Mesothelial cell of epicardium (in vitro differentiated cells): Measurements from ENCODE around the gene RAB3B. TPM values are rescaled to one million over a fixed set of nuclear protein-coding genes. Genes with fewer than 3 reads are reported as not detected.

Experiments used
- DNase-seq, 2 experiments: peaks; one replicate each; pipeline ENCODE4 v3.0.0; 2021; ENCODE audit warnings: low spot score in 2 of 2; ENCODE audit not compliant: unreplicated experiment in 2 of 2
- H3K27ac Mint-ChIP-seq: 2 replicates; pipeline ENCODE4 v1.8.0; 2021; ENCODE audit warnings: mixed read lengths
- H3K27me3 Mint-ChIP-seq: 2 replicates; pipeline ENCODE4 v1.8.0; 2021; ENCODE audit warnings: low read depth, mixed read lengths
- H3K36me3 Mint-ChIP-seq: 2 replicates; pipeline ENCODE4 v1.8.0; 2021; ENCODE audit warnings: mixed read lengths
- H3K4me1 Mint-ChIP-seq: 2 replicates; pipeline ENCODE4 v1.8.0; 2021; ENCODE audit warnings: mixed read lengths
- H3K4me3 Mint-ChIP-seq: 2 replicates; pipeline ENCODE4 v1.8.0; 2021; ENCODE audit warnings: mild to moderate bottlenecking, moderate library complexity, mixed read lengths
- H3K9me3 Mint-ChIP-seq: 2 replicates; pipeline ENCODE4 v1.8.0; 2021; ENCODE audit warnings: mixed read lengths
- total RNA-seq: library from RNA; stranded (reverse); gene quantifications from 3 replicates; pipeline ENCODE4 v1.2.1, GENCODE V29; 2021
- TF ChIP-seq, protein P1 (sequence below): fragments of 200-600 bp; sonication (generic); IDR thresholded peaks from one replicate; pipeline ENCODE4 v1.5.0; 2021; ENCODE audit warnings: antibody characterized with exemption; ENCODE audit not compliant: unreplicated experiment

Gene RAB3B
- total RNA-seq, 1 donor from 2014 or later, result 3.8 TPM

DNA sequence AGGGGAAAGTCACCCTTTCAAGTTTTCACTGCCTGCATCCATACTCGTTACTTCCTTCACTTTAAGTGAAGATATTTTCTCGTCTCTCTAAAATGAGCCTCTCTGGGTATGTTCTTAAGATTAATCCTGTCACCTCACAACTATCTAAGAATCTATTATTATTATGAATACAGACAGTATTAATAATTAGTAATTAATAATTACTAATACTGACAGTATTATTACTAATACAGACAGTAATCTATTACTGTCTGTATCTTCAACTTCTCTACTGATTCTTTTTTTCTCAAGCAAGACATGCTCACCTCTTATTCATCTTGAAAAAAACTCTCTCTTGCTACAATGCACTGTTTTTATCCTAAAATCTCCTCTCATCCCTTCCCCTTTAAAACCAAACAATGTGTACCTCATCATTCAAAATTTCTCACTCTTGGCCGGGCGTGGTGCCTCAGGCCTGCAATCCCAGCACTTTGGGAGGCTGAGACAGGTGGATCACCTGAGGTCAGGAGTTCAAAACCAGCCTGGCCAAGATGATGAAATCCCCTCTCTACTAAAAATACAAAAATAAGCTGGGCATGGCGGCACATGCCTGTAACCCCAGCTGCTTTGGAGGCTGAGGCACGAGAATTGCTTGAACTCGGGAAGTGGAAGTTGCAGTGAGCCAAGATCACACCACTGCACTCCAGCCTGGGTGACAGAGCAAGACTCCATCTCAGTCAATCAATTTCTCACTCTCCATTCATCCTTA is 119.7 kb downstream of the RAB3B start:
- no peak for DNase-seq
- no peaks in the 10 kb centered on the region for H3K27me3 Mint-ChIP-seq
- peaks cover 4% of the 10 kb centered on the region for H3K36me3 Mint-ChIP-seq
- TF ChIP-seq, protein P1, sequence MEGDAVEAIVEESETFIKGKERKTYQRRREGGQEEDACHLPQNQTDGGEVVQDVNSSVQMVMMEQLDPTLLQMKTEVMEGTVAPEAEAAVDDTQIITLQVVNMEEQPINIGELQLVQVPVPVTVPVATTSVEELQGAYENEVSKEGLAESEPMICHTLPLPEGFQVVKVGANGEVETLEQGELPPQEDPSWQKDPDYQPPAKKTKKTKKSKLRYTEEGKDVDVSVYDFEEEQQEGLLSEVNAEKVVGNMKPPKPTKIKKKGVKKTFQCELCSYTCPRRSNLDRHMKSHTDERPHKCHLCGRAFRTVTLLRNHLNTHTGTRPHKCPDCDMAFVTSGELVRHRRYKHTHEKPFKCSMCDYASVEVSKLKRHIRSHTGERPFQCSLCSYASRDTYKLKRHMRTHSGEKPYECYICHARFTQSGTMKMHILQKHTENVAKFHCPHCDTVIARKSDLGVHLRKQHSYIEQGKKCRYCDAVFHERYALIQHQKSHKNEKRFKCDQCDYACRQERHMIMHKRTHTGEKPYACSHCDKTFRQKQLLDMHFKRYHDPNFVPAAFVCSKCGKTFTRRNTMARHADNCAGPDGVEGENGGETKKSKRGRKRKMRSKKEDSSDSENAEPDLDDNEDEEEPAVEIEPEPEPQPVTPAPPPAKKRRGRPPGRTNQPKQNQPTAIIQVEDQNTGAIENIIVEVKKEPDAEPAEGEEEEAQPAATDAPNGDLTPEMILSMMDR, result no peak
- H3K27ac Mint-ChIP-seq, result no peak overlapping the region
- peaks cover 16% of the 10 kb centered on the region for H3K4me1 Mint-ChIP-seq
- no peaks in the 10 kb centered on the region for H3K9me3 Mint-ChIP-seq
- no peak overlapping the region for H3K4me3 Mint-ChIP-seq

DNA sequence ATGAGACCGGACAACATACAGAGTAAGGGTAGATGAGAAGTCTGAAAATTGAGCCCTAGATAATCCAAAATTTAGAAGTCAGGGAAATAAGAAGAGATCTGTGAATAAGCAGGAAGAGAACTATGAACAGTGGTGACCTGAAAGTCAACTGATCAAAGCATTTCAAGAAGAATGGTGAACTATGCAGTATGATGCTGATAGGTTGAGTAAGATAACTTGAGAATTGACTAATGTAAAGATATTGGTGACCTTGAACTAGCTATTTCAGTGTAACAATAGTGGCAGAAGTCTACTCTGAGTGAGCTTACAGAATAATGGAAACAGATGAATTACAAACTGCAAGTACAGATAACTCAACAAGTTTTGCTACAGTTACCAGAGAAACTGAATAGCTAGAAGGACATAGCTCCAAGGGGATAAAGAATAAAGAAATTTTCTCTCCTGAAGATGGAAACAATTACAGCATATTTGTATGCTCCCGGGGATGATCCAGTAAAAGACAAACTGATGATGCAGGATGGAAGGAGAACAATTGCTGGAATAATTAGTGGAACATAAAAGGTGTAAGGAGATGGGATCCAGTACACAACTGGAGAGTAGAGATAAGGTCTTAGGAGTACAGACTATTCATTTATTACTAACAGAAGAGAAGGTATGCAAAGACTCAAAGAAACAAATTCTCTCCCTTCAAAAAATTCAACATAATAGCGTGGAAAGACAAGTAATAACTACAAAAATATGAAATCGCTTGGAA is 122.8 kb downstream of the RAB3B start:
- no peaks in the 10 kb centered on the region for H3K9me3 Mint-ChIP-seq

DNA sequence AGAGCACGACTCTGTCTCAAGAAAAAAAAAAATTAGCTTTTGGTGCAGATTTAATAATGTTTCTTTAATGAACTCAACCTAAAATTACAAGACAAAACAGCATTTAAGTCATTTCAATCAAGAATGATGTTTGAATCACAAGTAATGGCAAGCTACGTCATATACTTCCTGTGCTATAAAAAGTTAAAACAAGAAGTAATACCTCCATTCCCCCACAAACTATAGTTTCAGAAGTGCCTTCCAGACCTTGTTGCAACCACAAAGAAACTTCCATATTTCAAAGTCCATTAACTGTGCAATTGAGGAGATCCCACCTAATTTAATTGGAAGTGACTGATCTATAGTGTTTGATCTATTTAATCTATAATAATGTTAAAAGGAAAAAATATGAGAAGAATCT is 127.1 kb downstream of the RAB3B start:
- Mint-ChIP-seq H3K27ac (no peak overlapping the region), H3K4me1 (no peaks in the 10 kb centered on the region), H3K4me3 (no peak overlapping the region), H3K36me3 (peaks cover 2% of the 10 kb centered on the region), H3K9me3 (no peaks in the 10 kb centered on the region), H3K27me3 (no peaks in the 10 kb centered on the region)
- TF ChIP-seq, protein P1, result no peak
- no peak for DNase-seq

More for the DNA sequence above, 122.8 kb downstream of the RAB3B start:
- no peaks in the 10 kb centered on the region for H3K36me3 Mint-ChIP-seq
- no peak overlapping the region for H3K4me3 Mint-ChIP-seq
- H3K27ac Mint-ChIP-seq, result no peak overlapping the region
- peaks cover 3% of the 10 kb centered on the region for H3K4me1 Mint-ChIP-seq
- TF ChIP-seq, protein P1, result no peak
- H3K27me3 Mint-ChIP-seq, result no peaks in the 10 kb centered on the region
- no peak for DNase-seq

DNA sequence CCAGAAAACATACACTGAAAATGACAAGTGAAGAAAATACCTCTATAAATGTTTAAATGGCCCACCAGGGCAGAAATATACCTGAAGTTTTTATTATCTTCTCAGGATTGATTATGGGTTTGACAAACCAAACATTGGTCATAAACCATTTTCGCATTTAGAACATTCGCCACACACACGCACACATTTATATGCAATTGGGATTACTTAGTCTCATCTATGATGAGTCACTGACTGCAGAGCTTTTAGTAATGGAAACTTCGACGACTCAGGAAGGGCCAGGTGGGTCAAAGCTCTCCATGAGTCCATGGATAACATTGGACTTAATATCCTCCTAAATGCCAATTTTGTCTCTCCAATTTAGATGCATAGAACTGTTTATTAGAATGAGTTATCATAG is 128.8 kb downstream of the RAB3B start:
- DNase-seq, result no peak
- TF ChIP-seq, protein P1, result no peak
- no peaks in the 10 kb centered on the region for H3K27me3 Mint-ChIP-seq
- H3K4me1 Mint-ChIP-seq, result no peaks in the 10 kb centered on the region
- H3K9me3 Mint-ChIP-seq, result no peaks in the 10 kb centered on the region
- peaks cover 2% of the 10 kb centered on the region for H3K36me3 Mint-ChIP-seq
- no peak overlapping the region for H3K27ac Mint-ChIP-seq
- no peak overlapping the region for H3K4me3 Mint-ChIP-seq

DNA sequence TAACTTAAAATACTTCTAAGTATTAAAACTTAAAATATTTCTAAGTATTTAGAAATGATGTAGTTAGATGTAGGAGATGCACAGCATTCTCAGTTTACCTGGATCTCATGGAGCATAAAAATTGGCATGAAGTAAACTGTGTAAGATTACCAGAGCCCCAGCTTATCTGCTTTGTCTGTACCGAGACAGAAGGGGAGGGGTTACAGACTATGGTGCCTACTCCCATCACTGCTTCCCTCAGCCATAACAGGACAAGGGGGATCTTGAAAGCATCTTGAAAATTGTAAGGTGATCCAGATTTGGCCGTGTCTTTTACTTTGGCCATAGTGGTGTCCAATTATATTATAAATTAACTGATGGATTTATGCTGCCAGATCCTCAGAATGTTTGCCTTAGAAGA is 130.8 kb downstream of the RAB3B start:
- Mint-ChIP-seq H3K9me3 (no peaks in the 10 kb centered on the region), H3K27me3 (no peaks in the 10 kb centered on the region), H3K4me3 (no peak overlapping the region), H3K36me3 (peaks cover 9% of the 10 kb centered on the region), H3K27ac (no peak overlapping the region), H3K4me1 (no peaks in the 10 kb centered on the region)
- TF ChIP-seq, protein P1, result no peak
- no peak for DNase-seq
